ENCODE measurements around the gene NUCKS1.

GRCh38 chr1:205664399-205665017 lies 85.5 kb downstream of the NUCKS1 start:
- no peak for TF ChIP-seq KDM5A (IDR thresholded peaks at IDR 0.05; ENCODE audit: low read length)
- no peak for TF ChIP-seq CTCF (IDR thresholded peaks at IDR 0.05; ENCODE audit: control extremely low read depth in 1 of 3, insufficient read depth in 1 of 3, low read depth in 1 of 3, low read length in 3 of 3)
- no peak for TF ChIP-seq FOSL1 (IDR thresholded peaks at IDR 0.05; ENCODE audit: insufficient read depth, low read depth, low read length)
- TF ChIP-seq ATF2 (IDR thresholded peaks at IDR 0.05; ENCODE audit: low read length) = no peak
- TF ChIP-seq RAD21 (IDR thresholded peaks at IDR 0.05 in 1 of 2, conservative IDR thresholded peaks at IDR 0.05 in 1 of 2; ENCODE audit: low read depth in 2 of 2, low read length in 2 of 2) = no peak
- no peak for TF ChIP-seq TAF1 (IDR thresholded peaks at IDR 0.05; ENCODE audit: low read depth, low read length)
- TF ChIP-seq POLR2AphosphoS5 (IDR thresholded peaks at IDR 0.05; ENCODE audit: low read depth, low read length) = no peak
- TF ChIP-seq SAP30 (IDR thresholded peaks at IDR 0.05; ENCODE audit: insufficient read depth, insufficient replicate concordance, low read length) = no peak
- TF ChIP-seq SIRT6 (IDR thresholded peaks at IDR 0.05; ENCODE audit: low read length) = no peak
- no peak for TF ChIP-seq POLR2A (IDR thresholded peaks at IDR 0.05; ENCODE audit: control extremely low read depth in 1 of 2, low read depth in 2 of 2, low read length in 2 of 2)
- TF ChIP-seq TCF12 (IDR thresholded peaks at IDR 0.05; ENCODE audit: low read depth, low read length) = no peak

All from H1 (cell line).